Peyer's patch (tissue), 4 donors: ENCODE data around the gene UBXN6. TPM values are rescaled to one million over a fixed set of nuclear protein-coding genes. Genes with fewer than 3 reads are reported as not detected.
A peak's percentile ranks its signal among the peaks of the same experiment; 100 is the strongest.

Experiments used
- DNase-seq, 3 donors: peaks; one replicate each; pipeline ENCODE4 v3.0.0-alpha.2; 2017 to 2019
- H3K27ac ChIP-seq, 4 donors: fragments of 200-600 bp; sonication (generic); one replicate each; pipeline ENCODE4 v1.5.1; 2016 to 2019
- H3K27me3 ChIP-seq, 2 donors: fragments of 200-600 bp; sonication (generic); one replicate each; pipeline ENCODE4 v1.5.1; 2019
- H3K36me3 ChIP-seq, 3 donors: fragments of 200-600 bp; sonication (generic); one replicate each; pipeline ENCODE4 v1.5.1; 2016 to 2019
- H3K4me1 ChIP-seq, 4 donors: fragments of 200-600 bp; sonication (generic); one replicate each; pipeline ENCODE4 v1.5.1; 2016 to 2019
- H3K4me3 ChIP-seq, 4 donors: fragments of 200-600 bp; sonication (generic); 1 replicate in 3 of 4; 2 replicates in 1 of 4; pipeline ENCODE4 v1.5.1; 2016 to 2019; ENCODE audit warnings: mild to moderate bottlenecking in 1 of 4
- H3K9me3 ChIP-seq, 4 donors: fragments of 200-600 bp; sonication (generic); one replicate each; pipeline ENCODE4 v1.5.1; 2016 to 2019; ENCODE audit warnings: mild to moderate bottlenecking in 1 of 4
- POLR2A ChIP-seq, 2 donors: fragments of 450-650 bp; IDR thresholded peaks; one replicate each; pipeline ENCODE4 v1.5.1; 2017; ENCODE audit warnings: antibody characterized with exemption in 2 of 2, mild to moderate bottlenecking in 2 of 2, moderate library complexity in 2 of 2
- total RNA-seq, 4 donors: library from RNA; depleted of rRNA; stranded (reverse); fragments of >200 nt; gene quantifications; one replicate each; pipeline ENCODE4 v1.1.0, GENCODE V29; 2016
- TF ChIP-seq, protein P1 (sequence below), 6 experiments: fragments of 450-650 bp in 4 of 6; fragments of 200-600 bp in 2 of 6; sonication (generic) in 1 of 6; IDR thresholded peaks; one replicate each; pipeline ENCODE4 v1.5.1; 2017 to 2019; ENCODE audit warnings: antibody characterized with exemption in 6 of 6, mild to moderate bottlenecking in 3 of 6, moderate library complexity in 1 of 6

UBXN6 gene
- total RNA-seq, 4 donors from 2014 or later: 94.9 to 178 (median 163) TPM

GRCh38 chr19:4453232-4454179, 4.1 kb downstream of the UBXN6 start:
- H3K4me3 ChIP-seq: no peak overlapping the region
- TF ChIP-seq, protein P1, sequence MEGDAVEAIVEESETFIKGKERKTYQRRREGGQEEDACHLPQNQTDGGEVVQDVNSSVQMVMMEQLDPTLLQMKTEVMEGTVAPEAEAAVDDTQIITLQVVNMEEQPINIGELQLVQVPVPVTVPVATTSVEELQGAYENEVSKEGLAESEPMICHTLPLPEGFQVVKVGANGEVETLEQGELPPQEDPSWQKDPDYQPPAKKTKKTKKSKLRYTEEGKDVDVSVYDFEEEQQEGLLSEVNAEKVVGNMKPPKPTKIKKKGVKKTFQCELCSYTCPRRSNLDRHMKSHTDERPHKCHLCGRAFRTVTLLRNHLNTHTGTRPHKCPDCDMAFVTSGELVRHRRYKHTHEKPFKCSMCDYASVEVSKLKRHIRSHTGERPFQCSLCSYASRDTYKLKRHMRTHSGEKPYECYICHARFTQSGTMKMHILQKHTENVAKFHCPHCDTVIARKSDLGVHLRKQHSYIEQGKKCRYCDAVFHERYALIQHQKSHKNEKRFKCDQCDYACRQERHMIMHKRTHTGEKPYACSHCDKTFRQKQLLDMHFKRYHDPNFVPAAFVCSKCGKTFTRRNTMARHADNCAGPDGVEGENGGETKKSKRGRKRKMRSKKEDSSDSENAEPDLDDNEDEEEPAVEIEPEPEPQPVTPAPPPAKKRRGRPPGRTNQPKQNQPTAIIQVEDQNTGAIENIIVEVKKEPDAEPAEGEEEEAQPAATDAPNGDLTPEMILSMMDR (IDR thresholded peaks at IDR 0.05): no peak
- no peak for TF ChIP-seq POLR2A (IDR thresholded peaks at IDR 0.05)
- no peaks in the 10 kb centered on the region for H3K27me3 ChIP-seq
- H3K27ac ChIP-seq: no peak overlapping the region
- peaks cover 0 to 58% (median 0%) of the 10 kb centered on the region in 3 donors for H3K36me3 ChIP-seq
- peaks cover 0 to 18% (median 8%) of the 10 kb centered on the region in 4 donors for H3K4me1 ChIP-seq
- no peaks in the 10 kb centered on the region for H3K9me3 ChIP-seq
- no peak for DNase-seq

DNA sequence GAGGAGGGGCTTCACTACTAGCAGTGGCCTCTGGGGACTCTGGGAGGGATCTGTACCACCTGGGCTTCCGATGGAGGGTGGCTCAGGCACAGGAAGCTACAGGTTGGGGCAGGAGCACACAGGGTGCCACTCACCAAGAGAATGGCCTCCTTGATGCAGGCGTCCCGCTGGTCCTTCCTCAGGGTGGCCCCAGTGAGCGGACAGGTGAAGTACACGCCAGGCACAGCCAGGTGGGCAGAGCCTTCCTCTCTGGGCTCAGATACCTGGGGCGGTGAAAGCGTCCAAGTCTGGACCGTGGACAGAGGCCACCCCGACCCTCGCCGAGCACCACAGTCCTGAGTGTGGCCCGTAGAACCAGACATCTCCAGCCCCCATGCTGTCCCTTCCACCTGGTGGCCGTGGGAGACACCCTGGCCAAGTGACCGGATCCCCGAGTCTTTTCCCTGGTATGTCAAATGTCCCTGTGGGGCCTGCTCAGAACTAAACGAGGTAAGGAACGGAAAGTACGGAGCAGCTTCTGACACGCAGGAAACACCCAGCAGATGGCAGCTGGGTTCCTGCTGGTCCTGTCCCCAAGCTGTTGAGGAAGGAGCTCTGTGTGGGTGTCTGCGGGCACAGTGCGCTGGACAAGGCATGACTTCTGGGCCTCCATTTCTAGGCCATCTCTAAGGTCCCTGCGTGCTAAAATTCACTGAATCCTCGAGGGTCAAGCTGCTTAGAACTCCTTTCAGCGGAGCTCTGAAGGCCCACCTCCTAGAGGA, 5.2 kb downstream of the UBXN6 start:
- peaks cover 0 to 18% (median 6%) of the 10 kb centered on the region in 4 donors for H3K4me1 ChIP-seq
- TF ChIP-seq POLR2A (IDR thresholded peaks at IDR 0.05): no peak
- TF ChIP-seq, protein P1 (IDR thresholded peaks at IDR 0.05): no peak
- H3K27ac ChIP-seq: no peak overlapping the region
- no peaks in the 10 kb centered on the region for H3K9me3 ChIP-seq
- H3K4me3 ChIP-seq: no peak overlapping the region
- no peak for DNase-seq
- peaks cover 0 to 69% (median 0%) of the 10 kb centered on the region in 3 donors for H3K36me3 ChIP-seq
- H3K27me3 ChIP-seq: no peaks in the 10 kb centered on the region

DNA sequence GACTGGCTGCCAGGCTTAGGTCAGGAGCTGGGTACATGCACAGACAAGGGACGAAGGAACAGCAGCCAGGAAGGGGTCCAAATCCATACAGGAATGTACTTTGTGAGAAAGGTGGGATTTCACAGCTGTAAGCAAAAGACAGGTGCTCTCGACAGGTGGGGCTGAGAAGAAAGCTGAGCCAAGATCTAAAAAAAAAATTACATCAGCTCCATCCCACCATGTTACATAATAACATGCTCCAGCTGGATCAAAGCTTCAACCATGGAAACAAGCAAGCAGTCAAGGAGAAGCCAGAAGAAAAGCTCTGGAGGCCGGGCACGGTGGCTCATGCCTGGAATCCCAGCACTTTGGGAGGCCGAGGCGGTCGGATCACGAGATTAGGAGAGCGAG, 8.0 kb downstream of the UBXN6 start:
- no peak for DNase-seq
- H3K4me1 ChIP-seq: no peaks in the 10 kb centered on the region
- H3K27ac ChIP-seq: no peak overlapping the region
- TF ChIP-seq POLR2A (IDR thresholded peaks at IDR 0.05): no peak
- TF ChIP-seq, protein P1 (IDR thresholded peaks at IDR 0.05): no peak
- no peak overlapping the region for H3K4me3 ChIP-seq
- H3K9me3 ChIP-seq: no peaks in the 10 kb centered on the region
- no peaks in the 10 kb centered on the region for H3K27me3 ChIP-seq
- peaks cover 0 to 97% (median 0%) of the 10 kb centered on the region in 3 donors for H3K36me3 ChIP-seq

- no peaks in the 10 kb centered on the region for H3K27me3 ChIP-seq
- DNase-seq: no peak
- no peaks in the 10 kb centered on the region for H3K9me3 ChIP-seq
- H3K4me3 ChIP-seq: no peak overlapping the region
- H3K36me3 ChIP-seq: peaks cover 0 to 98% (median 0%) of the 10 kb centered on the region in 3 donors
- H3K27ac ChIP-seq: peak overlapping the region in 1 of 4 donors; percentile 22
- no peaks in the 10 kb centered on the region for H3K4me1 ChIP-seq
- TF ChIP-seq, protein P1 (IDR thresholded peaks at IDR 0.05): no peak
- no peak for TF ChIP-seq POLR2A (IDR thresholded peaks at IDR 0.05)
Observed at GRCh38 chr19:4449022-4449638, 8.5 kb downstream of the UBXN6 start.
